GM15510 (cell line): Measurements from ENCODE around the gene NALCN.

Source experiments
- POLR2A ChIP-seq: IDR thresholded peaks from 3 replicates; pipeline ENCODE4 v1.6.1; 2011; ENCODE audit warnings: borderline replicate concordance; ENCODE audit not compliant: insufficient read length; ENCODE audit errors: extremely low read depth

Gene NALCN

GRCh38 chr13:101231751-101232428 is 184.4 kb downstream of the NALCN start:
- no peak for TF ChIP-seq POLR2A

- no peak for TF ChIP-seq POLR2A
Measured at GRCh38 chr13:101230271-101230890, 185.9 kb downstream of the NALCN start.

- no peak for TF ChIP-seq POLR2A
Measured at GRCh38 chr13:101219609-101220265, 196.6 kb downstream of the NALCN start.

GRCh38 chr13:101218484-101218883 is 197.8 kb downstream of the NALCN start:
- TF ChIP-seq POLR2A, result no peak

- TF ChIP-seq POLR2A, result no peak
Measured at GRCh38 chr13:101217086-101217485, 199.2 kb downstream of the NALCN start.

- TF ChIP-seq POLR2A, result no peak
Measured at GRCh38 chr13:101211261-101211660, 205.0 kb downstream of the NALCN start.

GRCh38 chr13:101210774-101211173 is 205.5 kb downstream of the NALCN start:
- TF ChIP-seq POLR2A, result no peak

GRCh38 chr13:101209206-101209893 is 207.0 kb downstream of the NALCN start:
- no peak for TF ChIP-seq POLR2A

GRCh38 chr13:101205408-101205807 is 210.9 kb downstream of the NALCN start:
- TF ChIP-seq POLR2A, result no peak

GRCh38 chr13:101204270-101205020 is 211.9 kb downstream of the NALCN start:
- TF ChIP-seq POLR2A, result no peak

GRCh38 chr13:101202590-101202989 is 213.7 kb downstream of the NALCN start:
- no peak for TF ChIP-seq POLR2A

- TF ChIP-seq POLR2A, result no peak
Measured at GRCh38 chr13:101190976-101191375, 225.3 kb downstream of the NALCN start.

GRCh38 chr13:101190337-101190736 is 226.0 kb downstream of the NALCN start:
- no peak for TF ChIP-seq POLR2A

- no peak for TF ChIP-seq POLR2A
Measured at GRCh38 chr13:101185606-101186005, 230.7 kb downstream of the NALCN start.
